K562 (cell line): Measurements from ENCODE around the gene KLHDC7B. TPM values are rescaled to one million over a fixed set of nuclear protein-coding genes. Genes with fewer than 3 reads are reported as not detected.

Experiments used
- FOXP1 ChIP-seq: sonication (generic); formaldehyde crosslinking; IDR thresholded peaks from 2 replicates; pipeline ENCODE4 v1.8.0; 2022; ENCODE audit warnings: mild to moderate bottlenecking, missing genetic modification reagents
- MIER1 ChIP-seq: fragments of 450-650 bp; IDR thresholded peaks from 2 replicates; pipeline ENCODE4 v1.6.1; 2016; ENCODE audit warnings: antibody characterized with exemption, mild to moderate bottlenecking, low read depth
- NR4A1 ChIP-seq, 2 experiments: fragments of 250-450 bp in 1 of 2; fragments of 450-650 bp in 1 of 2; sonication (Bioruptor Pico) in 1 of 2; IDR thresholded peaks; 2 replicates each; pipeline versions ENCODE4 v1.4.0 to v1.6.1; 2016 to 2020; ENCODE audit warnings: mild to moderate bottlenecking in 2 of 2, missing compliant biosample characterization in 1 of 2, missing genetic modification characterization in 1 of 2, moderate library complexity in 1 of 2
- REST ChIP-seq, 2 experiments: fragments of 450-650 bp; formaldehyde crosslinking in 1 of 2; IDR thresholded peaks; 2 replicates each; pipeline versions ENCODE4 v1.4.0 to v1.6.1; 2014 to 2020; ENCODE audit warnings: mild to moderate bottlenecking in 2 of 2, borderline replicate concordance in 1 of 2, low read depth in 1 of 2
- USF1 ChIP-seq: sonication (generic); formaldehyde crosslinking; IDR thresholded peaks from 2 replicates; pipeline ENCODE4 v1.9.0; 2022; ENCODE audit warnings: mild to moderate bottlenecking, missing genetic modification reagents
- ZNF175 ChIP-seq: fragments of 200-800 bp; sonication (Bioruptor generic); IDR thresholded peaks from 2 replicates; pipeline ENCODE4 v1.6.1; 2016; ENCODE audit warnings: low read depth, mild to moderate bottlenecking, missing genetic modification characterization, missing compliant biosample characterization
- ZNF184 ChIP-seq: sonication (generic); formaldehyde crosslinking; IDR thresholded peaks from 2 replicates; pipeline ENCODE4 v1.5.0; 2020; ENCODE audit warnings: missing genetic modification reagents
- ZNF24 ChIP-seq: fragments of 450-650 bp; IDR thresholded peaks from 2 replicates; pipeline ENCODE4 v1.6.1; 2016
- ZNF584 ChIP-seq: fragments of 200-800 bp; sonication (Bioruptor generic); IDR thresholded peaks from 2 replicates; pipeline ENCODE4 v1.6.1; 2016; ENCODE audit warnings: low read depth, mild to moderate bottlenecking, missing genetic modification characterization, missing compliant biosample characterization
- polyA plus RNA-seq, 8 experiments: library from polyadenylated mRNA; depleted of rRNA in 4 of 8; stranded (reverse) in 5 of 8; unstranded in 3 of 8; fragments of >200 nt; fragmentation: Nextera tagmentation in 2 of 8; fragmentation: Illumina TruSeq in 1 of 8; extraction: Ambion mirVana in 2 of 8; extraction: Trizol in 1 of 8; gene quantifications; 2 replicates each; pipeline versions ENCODE4 v1.2.1 to v1.2.3, GENCODE V29; 2011 to 2014; ENCODE audit warnings: inconsistent platforms in 1 of 8, missing spikeins in 1 of 8
- total RNA-seq, 7 experiments: library from RNA; depleted of rRNA in 6 of 7; stranded (reverse); fragments of >200 nt in 6 of 7; fragmentation: Illumina TruSeq in 2 of 7; extraction: Trizol in 2 of 7; gene quantifications; 2 replicates each; pipeline versions ENCODE4 v1.2.1 to v1.2.3, GENCODE V29; 2011 to 2021; ENCODE audit warnings: low replicate concordance in 1 of 7
- TF ChIP-seq, protein P1 (sequence below): fragments of 250-450 bp; sonication (Bioruptor Pico); IDR thresholded peaks from 2 replicates; pipeline ENCODE4 v1.5.0; 2022; ENCODE audit warnings: mild to moderate bottlenecking
- TF ChIP-seq, protein P2 (sequence below): sonication (generic); formaldehyde crosslinking; IDR thresholded peaks from 2 replicates; pipeline ENCODE4 v1.8.1; 2022; ENCODE audit warnings: missing genetic modification reagents
- TF ChIP-seq, protein P3 (sequence below): sonication (generic); formaldehyde crosslinking; IDR thresholded peaks from 2 replicates; pipeline ENCODE4 v1.8.0; 2023; ENCODE audit warnings: mild to moderate bottlenecking, missing genetic modification reagents

Gene KLHDC7B
- total and polyA plus RNA-seq, 9 of the 15 experiments (the other 6 are each of a cell fraction or from before 2014, with no cell fraction given): 0.04 to 0.22 (median 0.05) TPM; not detected in 4

- TF ChIP-seq, protein P1, sequence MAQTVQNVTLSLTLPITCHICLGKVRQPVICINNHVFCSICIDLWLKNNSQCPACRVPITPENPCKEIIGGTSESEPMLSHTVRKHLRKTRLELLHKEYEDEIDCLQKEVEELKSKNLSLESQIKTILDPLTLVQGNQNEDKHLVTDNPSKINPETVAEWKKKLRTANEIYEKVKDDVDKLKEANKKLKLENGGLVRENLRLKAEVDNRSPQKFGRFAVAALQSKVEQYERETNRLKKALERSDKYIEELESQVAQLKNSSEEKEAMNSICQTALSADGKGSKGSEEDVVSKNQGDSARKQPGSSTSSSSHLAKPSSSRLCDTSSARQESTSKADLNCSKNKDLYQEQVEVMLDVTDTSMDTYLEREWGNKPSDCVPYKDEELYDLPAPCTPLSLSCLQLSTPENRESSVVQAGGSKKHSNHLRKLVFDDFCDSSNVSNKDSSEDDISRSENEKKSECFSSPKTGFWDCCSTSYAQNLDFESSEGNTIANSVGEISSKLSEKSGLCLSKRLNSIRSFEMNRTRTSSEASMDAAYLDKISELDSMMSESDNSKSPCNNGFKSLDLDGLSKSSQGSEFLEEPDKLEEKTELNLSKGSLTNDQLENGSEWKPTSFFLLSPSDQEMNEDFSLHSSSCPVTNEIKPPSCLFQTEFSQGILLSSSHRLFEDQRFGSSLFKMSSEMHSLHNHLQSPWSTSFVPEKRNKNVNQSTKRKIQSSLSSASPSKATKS (CRISPR knock-in tag): no peak
- peak; percentile 78; the same call in 1 of the 2 replicates for TF ChIP-seq ZNF584 (CRISPR knock-in tag)
- TF ChIP-seq MIER1: peak; percentile 96
- TF ChIP-seq FOXP1: peak; percentile 99
- TF ChIP-seq, protein P2, sequence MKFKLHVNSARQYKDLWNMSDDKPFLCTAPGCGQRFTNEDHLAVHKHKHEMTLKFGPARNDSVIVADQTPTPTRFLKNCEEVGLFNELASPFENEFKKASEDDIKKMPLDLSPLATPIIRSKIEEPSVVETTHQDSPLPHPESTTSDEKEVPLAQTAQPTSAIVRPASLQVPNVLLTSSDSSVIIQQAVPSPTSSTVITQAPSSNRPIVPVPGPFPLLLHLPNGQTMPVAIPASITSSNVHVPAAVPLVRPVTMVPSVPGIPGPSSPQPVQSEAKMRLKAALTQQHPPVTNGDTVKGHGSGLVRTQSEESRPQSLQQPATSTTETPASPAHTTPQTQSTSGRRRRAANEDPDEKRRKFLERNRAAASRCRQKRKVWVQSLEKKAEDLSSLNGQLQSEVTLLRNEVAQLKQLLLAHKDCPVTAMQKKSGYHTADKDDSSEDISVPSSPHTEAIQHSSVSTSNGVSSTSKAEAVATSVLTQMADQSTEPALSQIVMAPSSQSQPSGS (CRISPR knock-in tag): peak; percentile 64; the same call in 1 of the 2 replicates
- no peak for TF ChIP-seq NR4A1 (CRISPR knock-in tag; IDR thresholded peaks at IDR 0.05)
- TF ChIP-seq NR4A1 (tag; IDR thresholded peaks at IDR 0.05): no peak
- TF ChIP-seq, protein P3, sequence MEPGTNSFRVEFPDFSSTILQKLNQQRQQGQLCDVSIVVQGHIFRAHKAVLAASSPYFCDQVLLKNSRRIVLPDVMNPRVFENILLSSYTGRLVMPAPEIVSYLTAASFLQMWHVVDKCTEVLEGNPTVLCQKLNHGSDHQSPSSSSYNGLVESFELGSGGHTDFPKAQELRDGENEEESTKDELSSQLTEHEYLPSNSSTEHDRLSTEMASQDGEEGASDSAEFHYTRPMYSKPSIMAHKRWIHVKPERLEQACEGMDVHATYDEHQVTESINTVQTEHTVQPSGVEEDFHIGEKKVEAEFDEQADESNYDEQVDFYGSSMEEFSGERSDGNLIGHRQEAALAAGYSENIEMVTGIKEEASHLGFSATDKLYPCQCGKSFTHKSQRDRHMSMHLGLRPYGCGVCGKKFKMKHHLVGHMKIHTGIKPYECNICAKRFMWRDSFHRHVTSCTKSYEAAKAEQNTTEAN (CRISPR knock-in tag): peak; percentile 89
- 0 out of 2 replicates have a peak, but pooled peaks have one; percentile 26 for TF ChIP-seq ZNF175
- TF ChIP-seq ZNF24: peak; percentile 36; the same call in 1 of the 2 replicates
- peak; percentile 100 for TF ChIP-seq REST (IDR thresholded peaks at IDR 0.05; ENCODE audit: borderline replicate concordance)
- TF ChIP-seq REST (CRISPR knock-in tag; IDR thresholded peaks at IDR 0.05; ENCODE audit: low read depth): peak; percentile 99
- TF ChIP-seq USF1 (CRISPR knock-in tag): no peak
- peak; percentile 79; the same call in 1 of the 2 replicates for TF ChIP-seq ZNF184
Observed at GRCh38 chr22:50599816-50600455, 54.2 kb downstream of the KLHDC7B start (continued).
